Liver (tissue), 9 donors: ENCODE measurements around the gene SETBP1. TPM values are rescaled to one million over a fixed set of nuclear protein-coding genes. Genes with fewer than 3 reads are reported as not detected.

Experiments
- DNase-seq: peaks from one replicate; pipeline ENCODE4 v3.0.0-alpha.2; 2017; ENCODE audit warnings: low spot score
- H3K27ac ChIP-seq, 2 donors: one replicate each; pipeline ENCODE4 v1.7.0; 2013; ENCODE audit warnings: inconsistent platforms in 2 of 2, low read length in 2 of 2, control low read depth in 1 of 2, low read depth in 1 of 2, mild to moderate bottlenecking in 1 of 2
- H3K27me3 ChIP-seq, 4 donors: one replicate each; pipeline versions ENCODE4 v1.6.1 to v1.7.0; 2013; ENCODE audit warnings: low read length in 3 of 4, inconsistent platforms in 1 of 4, mild to moderate bottlenecking in 1 of 4, moderate library complexity in 1 of 4; ENCODE audit not compliant: control insufficient read depth in 4 of 4, insufficient read depth in 4 of 4
- H3K36me3 ChIP-seq, 4 donors: one replicate each; pipeline versions ENCODE4 v1.6.1 to v1.7.0; 2013; ENCODE audit warnings: low read length in 3 of 4, mild to moderate bottlenecking in 3 of 4, low read depth in 1 of 4, moderate library complexity in 1 of 4; ENCODE audit not compliant: control insufficient read depth in 4 of 4, insufficient read depth in 3 of 4
- H3K4me1 ChIP-seq, 4 donors: one replicate each; pipeline versions ENCODE4 v1.6.1 to v1.7.0; 2013; ENCODE audit warnings: low read length in 3 of 4, mild to moderate bottlenecking in 3 of 4, moderate library complexity in 1 of 4; ENCODE audit not compliant: control insufficient read depth in 4 of 4, insufficient read depth in 4 of 4
- H3K4me3 ChIP-seq, 3 donors: one replicate each; pipeline versions ENCODE4 v1.6.1 to v1.7.0; 2013; ENCODE audit warnings: low read length in 3 of 3, control low read depth in 1 of 3, low read depth in 1 of 3, mild to moderate bottlenecking in 1 of 3
- H3K9ac ChIP-seq, 2 donors: one replicate each; pipeline ENCODE4 v1.7.0; 2013; ENCODE audit warnings: low read length in 2 of 2, mild to moderate bottlenecking in 2 of 2, moderate library complexity in 2 of 2, control low read depth in 1 of 2, low read depth in 1 of 2
- H3K9me3 ChIP-seq, 4 donors: one replicate each; pipeline versions ENCODE4 v1.6.1 to v1.7.0; 2013; ENCODE audit warnings: low read length in 3 of 4; ENCODE audit not compliant: control insufficient read depth in 4 of 4
- EGR1 ChIP-seq, 2 donors: IDR thresholded peaks; 2 replicates each; pipeline ENCODE4 v1.6.1; 2016 to 2018; ENCODE audit warnings: antibody characterized with exemption in 2 of 2, low read depth in 2 of 2
- FOXA1 ChIP-seq: IDR thresholded peaks from 2 replicates; pipeline ENCODE4 v1.6.1; 2016; ENCODE audit warnings: antibody characterized with exemption
- GABPA ChIP-seq, 2 donors: IDR thresholded peaks in 1 of 2; conservative IDR thresholded peaks in 1 of 2; 2 replicates each; pipeline ENCODE4 v1.6.1; 2016; ENCODE audit warnings: antibody characterized with exemption in 2 of 2, mild to moderate bottlenecking in 1 of 2, moderate library complexity in 1 of 2
- HNF4A ChIP-seq, 2 donors: conservative IDR thresholded peaks; 2 replicates each; pipeline ENCODE4 v1.6.1; 2016; ENCODE audit warnings: antibody characterized with exemption in 2 of 2, mild to moderate bottlenecking in 2 of 2
- HNF4G ChIP-seq: IDR thresholded peaks from 2 replicates; pipeline ENCODE4 v1.6.1; 2016; ENCODE audit warnings: antibody characterized with exemption
- MAX ChIP-seq: IDR thresholded peaks from 2 replicates; pipeline ENCODE4 v1.6.1; 2016; ENCODE audit warnings: antibody characterized with exemption
- NR2F2 ChIP-seq: IDR thresholded peaks from 2 replicates; pipeline ENCODE4 v1.6.1; 2016; ENCODE audit warnings: antibody characterized with exemption
- RAD21 ChIP-seq, 2 donors: IDR thresholded peaks; 2 replicates each; pipeline ENCODE4 v1.6.1; 2016; ENCODE audit warnings: antibody characterized with exemption in 2 of 2, mild to moderate bottlenecking in 2 of 2
- RXRA ChIP-seq, 2 donors: IDR thresholded peaks; 2 replicates each; pipeline ENCODE4 v1.6.1; 2017 to 2018; ENCODE audit warnings: antibody characterized with exemption in 2 of 2, mild to moderate bottlenecking in 1 of 2
- YY1 ChIP-seq: IDR thresholded peaks from 2 replicates; pipeline ENCODE4 v1.6.1; 2016; ENCODE audit warnings: antibody characterized with exemption, mild to moderate bottlenecking
- WGBS: extraction: QIAGEN DNeasy Blood & Tissue Kit; methylation state at CpG from one replicate; pipeline ENCODE4 v1.1.7; 2013; 5-methylcytosine and 5-hydroxymethylcytosine counted together
- polyA plus RNA-seq, 2 donors: library from polyadenylated mRNA; stranded (reverse) in 1 of 2; unstranded in 1 of 2; fragments of 200-250 nt in 1 of 2; fragments of >200 nt in 1 of 2; fragmentation: Nextera tagmentation in 1 of 2; extraction: Ambion mirVana in 1 of 2; gene quantifications; one replicate each; pipeline versions ENCODE4 v1.2.1 to v1.2.3, GENCODE V29; 2013 to 2015
- total RNA-seq, 2 donors: library from RNA; depleted of rRNA; stranded (reverse); fragments of >200 nt; gene quantifications; one replicate each; pipeline ENCODE4 v1.2.3, GENCODE V29; 2014
- TF ChIP-seq, protein P1 (sequence below): IDR thresholded peaks from 2 replicates; pipeline ENCODE4 v1.6.1; 2016; ENCODE audit warnings: antibody characterized with exemption
- TF ChIP-seq, protein P2 (sequence below): IDR thresholded peaks from 2 replicates; pipeline ENCODE4 v1.6.1; 2016; ENCODE audit warnings: antibody characterized with exemption
- donor health status: healthy.
- donor health status: healthy.
- donor health status: healthy.
- donor health status: healthy.
- donor health status: healthy.

SETBP1 gene
- total and polyA plus RNA-seq, 4 donors = 2.5 to 15.8 (median 4.7) TPM

- Histone ChIP-seq H3K9me3 (no peaks in the 10 kb centered on the region), H3K4me3 (no peak overlapping the region), H3K4me1 (peaks cover 0 to 2% (median under 1%) of the 10 kb centered on the region in 4 donors), H3K27me3 (no peaks in the 10 kb centered on the region), H3K27ac (no peak overlapping the region), H3K36me3 (peaks cover 0 to 6% (median 2%) of the 10 kb centered on the region in 4 donors), H3K9ac (no peak overlapping the region)
- TF ChIP-seq, protein P1, sequence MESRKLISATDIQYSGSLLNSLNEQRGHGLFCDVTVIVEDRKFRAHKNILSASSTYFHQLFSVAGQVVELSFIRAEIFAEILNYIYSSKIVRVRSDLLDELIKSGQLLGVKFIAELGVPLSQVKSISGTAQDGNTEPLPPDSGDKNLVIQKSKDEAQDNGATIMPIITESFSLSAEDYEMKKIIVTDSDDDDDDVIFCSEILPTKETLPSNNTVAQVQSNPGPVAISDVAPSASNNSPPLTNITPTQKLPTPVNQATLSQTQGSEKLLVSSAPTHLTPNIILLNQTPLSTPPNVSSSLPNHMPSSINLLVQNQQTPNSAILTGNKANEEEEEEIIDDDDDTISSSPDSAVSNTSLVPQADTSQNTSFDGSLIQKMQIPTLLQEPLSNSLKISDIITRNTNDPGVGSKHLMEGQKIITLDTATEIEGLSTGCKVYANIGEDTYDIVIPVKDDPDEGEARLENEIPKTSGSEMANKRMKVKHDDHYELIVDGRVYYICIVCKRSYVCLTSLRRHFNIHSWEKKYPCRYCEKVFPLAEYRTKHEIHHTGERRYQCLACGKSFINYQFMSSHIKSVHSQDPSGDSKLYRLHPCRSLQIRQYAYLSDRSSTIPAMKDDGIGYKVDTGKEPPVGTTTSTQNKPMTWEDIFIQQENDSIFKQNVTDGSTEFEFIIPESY = no peak
- TF ChIP-seq HNF4G (no peak), YY1 (no peak), HNF4A (conservative IDR thresholded peaks at IDR 0.05) (no peak), GABPA (IDR thresholded peaks at IDR 0.05 in 1 of 2, conservative IDR thresholded peaks at IDR 0.05 in 1 of 2) (no peak), RXRA (IDR thresholded peaks at IDR 0.05) (no peak), EGR1 (IDR thresholded peaks at IDR 0.05; ENCODE audit: low read depth in 2 of 2) (no peak), NR2F2 (no peak), MAX (no peak)
- no peak for DNase-seq
- WGBS = 75% methylated on average over 2 of the region's 2 CpGs
Observed at GRCh38 chr18:45066886-45067285, 386.2 kb downstream of the SETBP1 start.

DNA sequence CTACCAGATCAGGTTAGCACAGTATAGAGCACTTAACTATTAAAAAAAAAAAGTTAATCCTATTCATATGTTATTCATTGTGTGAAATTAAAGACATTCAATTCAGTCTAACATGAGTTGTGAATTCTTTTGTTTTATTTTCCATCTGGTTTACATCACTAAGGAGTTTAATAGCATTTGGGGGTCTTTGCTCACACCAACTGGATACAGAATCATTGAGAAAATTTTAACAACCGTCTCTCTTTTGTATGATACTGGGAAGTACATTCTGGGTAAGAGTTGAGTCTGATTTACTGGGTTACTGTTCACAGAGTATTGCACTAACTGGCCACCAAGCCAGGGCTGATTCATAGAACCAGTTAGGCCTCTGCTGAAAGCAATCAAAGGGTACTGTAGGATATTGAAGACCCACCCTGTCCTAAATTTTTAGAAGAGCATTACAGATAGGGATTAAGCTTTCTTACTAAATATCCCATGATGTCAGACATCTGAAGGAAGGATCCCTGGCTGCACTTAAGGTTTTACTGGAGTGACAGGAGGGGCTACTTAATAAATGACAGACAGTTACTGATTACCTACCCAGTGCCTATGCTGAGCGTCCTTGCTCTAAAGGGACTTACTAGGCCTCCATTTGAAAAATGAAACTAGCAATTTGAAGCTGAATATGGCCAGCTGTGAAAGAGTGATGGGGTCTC, 387.9 kb downstream of the SETBP1 start:
- H3K36me3 ChIP-seq = peaks cover 0 to 6% (median under 1%) of the 10 kb centered on the region in 4 donors
- WGBS = 94% methylated on average over 2 of the region's 2 CpGs
- H3K4me3 ChIP-seq = no peak overlapping the region
- H3K27ac ChIP-seq = no peak overlapping the region
- no peaks in the 10 kb centered on the region for H3K4me1 ChIP-seq
- H3K9ac ChIP-seq = no peak overlapping the region
- no peaks in the 10 kb centered on the region for H3K9me3 ChIP-seq
- no peaks in the 10 kb centered on the region for H3K27me3 ChIP-seq
- no peak for DNase-seq
- TF ChIP-seq RAD21 (IDR thresholded peaks at IDR 0.05) = no peak

- no peak for DNase-seq
- Histone ChIP-seq H3K27me3 (no peaks in the 10 kb centered on the region), H3K9me3 (no peaks in the 10 kb centered on the region), H3K4me1 (no peaks in the 10 kb centered on the region), H3K9ac (no peak overlapping the region), H3K27ac (no peak overlapping the region), H3K36me3 (peaks cover 0 to 1% (median 0%) of the 10 kb centered on the region in 4 donors), H3K4me3 (no peak overlapping the region)
- TF ChIP-seq, protein P1 = no peak
- no peak for TF ChIP-seq FOXA1
- TF ChIP-seq, protein P2, sequence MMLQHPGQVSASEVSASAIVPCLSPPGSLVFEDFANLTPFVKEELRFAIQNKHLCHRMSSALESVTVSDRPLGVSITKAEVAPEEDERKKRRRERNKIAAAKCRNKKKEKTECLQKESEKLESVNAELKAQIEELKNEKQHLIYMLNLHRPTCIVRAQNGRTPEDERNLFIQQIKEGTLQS = no peak
- no peak for TF ChIP-seq HNF4G
- no peak for TF ChIP-seq HNF4A (conservative IDR thresholded peaks at IDR 0.05)
- 94% methylated on average over 1 of the region's 1 CpG for WGBS
Observed at GRCh38 chr18:45069546-45069945, 388.9 kb downstream of the SETBP1 start.
